Vagina (tissue), 2 donors: ENCODE results near the gene CACNB2.

Experiments used
- CTCF ChIP-seq, 3 experiments: fragments of 450-650 bp in 2 of 3; fragments of 200-600 bp in 1 of 3; sonication (generic) in 1 of 3; IDR thresholded peaks; one replicate each; pipeline ENCODE4 v1.5.1; 2017 to 2019; ENCODE audit warnings: antibody characterized with exemption in 3 of 3, mild to moderate bottlenecking in 2 of 3, moderate library complexity in 2 of 3
- POLR2A ChIP-seq, 2 donors: fragments of 450-650 bp; IDR thresholded peaks; one replicate each; pipeline ENCODE4 v1.6.1; 2017; ENCODE audit warnings: antibody characterized with exemption in 2 of 2, mild to moderate bottlenecking in 2 of 2, moderate library complexity in 2 of 2
- POLR2AphosphoS5 ChIP-seq, 2 donors: sonication (generic); formaldehyde crosslinking; IDR thresholded peaks; one replicate each; pipeline ENCODE4 v1.9.0; 2017; ENCODE audit warnings: antibody characterized with exemption in 2 of 2, mild to moderate bottlenecking in 2 of 2, low read depth in 1 of 2; ENCODE audit not compliant: insufficient read depth in 1 of 2

GRCh38 chr10:18204039-18204835 is 64.0 kb downstream of the CACNB2 start:
- no peak for TF ChIP-seq POLR2AphosphoS5 (IDR thresholded peaks at IDR 0.05; ENCODE audit: insufficient read depth in 1 of 2, low read depth in 1 of 2)
- no peak for TF ChIP-seq CTCF (IDR thresholded peaks at IDR 0.05)
- no peak for TF ChIP-seq POLR2A (IDR thresholded peaks at IDR 0.05)
